Measurements from ENCODE around the gene ITGB7. TPM values are rescaled to one million over a fixed set of nuclear protein-coding genes. Genes with fewer than 3 reads are reported as not detected.

Gene ITGB7
- total and polyA plus RNA-seq, 9 of the 15 experiments (the other 6 are each of a cell fraction or from before 2014, with no cell fraction given): 0.06 to 2.0 (median 0.67) TPM

DNA sequence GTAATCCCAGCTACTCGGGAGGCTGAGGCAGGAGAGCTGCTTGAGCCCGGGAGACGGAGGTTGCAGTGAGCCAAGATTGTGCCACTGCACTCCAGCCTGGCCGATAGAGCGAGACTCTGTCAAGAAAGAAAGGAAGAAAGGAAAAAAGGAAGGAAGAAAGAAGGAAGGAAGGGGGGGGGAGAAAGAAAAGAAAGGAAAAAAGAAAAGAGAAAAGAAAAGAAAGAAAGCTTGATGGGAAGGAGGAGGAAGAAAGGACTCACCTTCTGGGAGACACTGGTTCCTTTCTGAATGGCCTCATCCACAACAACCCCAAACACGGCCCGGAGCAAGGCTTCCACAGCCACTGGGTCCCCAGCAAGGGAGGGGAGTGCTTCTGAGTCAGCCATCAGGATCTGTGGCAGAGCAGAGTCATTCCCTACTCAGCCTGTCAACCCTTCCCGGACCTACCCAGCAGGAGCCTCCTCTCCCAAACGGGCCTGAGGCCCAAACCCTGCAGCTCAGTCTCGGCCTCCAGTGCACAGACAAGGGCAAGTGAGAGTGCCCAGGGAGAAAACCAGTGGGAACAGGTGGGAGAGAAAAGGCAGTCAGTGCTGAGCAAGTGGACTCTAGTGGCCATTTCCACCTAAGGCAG is 33.9 kb downstream of the ITGB7 start:
- WGBS (ENCODE audit: insufficient coverage, low coverage, missing lambda C conversion rate): 61% methylated on average over 6 of the region's 10 CpGs
- Histone ChIP-seq H3K9me1 (ENCODE audit: control insufficient read depth, insufficient read depth, low read length) (no peaks in the 10 kb centered on the region), H3K27ac (ENCODE audit: extremely low read depth, low read depth, low read length) (no peak overlapping the region), H3K4me1 (replicated peaks in 1 of 2; ENCODE audit: control insufficient read depth in 2 of 2, insufficient read depth in 2 of 2, low read length in 2 of 2) (peaks cover 13 to 22% of the 10 kb centered on the region in 2 experiments), H3K36me3 (ENCODE audit: control insufficient read depth, insufficient read depth, low read length) (no peaks in the 10 kb centered on the region), H3K4me3 (no peak overlapping the region), H3K9ac (ENCODE audit: insufficient read depth in 1 of 2, low read depth in 2 of 2, low read length in 2 of 2) (peak overlapping the region in 1 of 2 experiments; percentile 81; a peak in 2 of 4 replicates), H2AFZ (ENCODE audit: low read depth, low read length) (no peak overlapping the region), H4K20me1 (replicated peaks; ENCODE audit: control insufficient read depth, insufficient read depth, low read length) (no peaks in the 10 kb centered on the region), H3K27me3 (ENCODE audit: control insufficient read depth in 2 of 2, insufficient read depth in 2 of 2, low read length in 2 of 2) (no peaks in the 10 kb centered on the region), H3K79me2 (ENCODE audit: control insufficient read depth, insufficient read depth, low read length) (no peaks in the 10 kb centered on the region), H3K4me2 (ENCODE audit: insufficient read depth, low read length) (no peak overlapping the region), H3K9me3 (replicated peaks; ENCODE audit: control insufficient read depth, insufficient read depth, low read depth, low read length) (no peaks in the 10 kb centered on the region)
- no peak for FAIRE-seq
- TF ChIP-seq, protein P1, sequence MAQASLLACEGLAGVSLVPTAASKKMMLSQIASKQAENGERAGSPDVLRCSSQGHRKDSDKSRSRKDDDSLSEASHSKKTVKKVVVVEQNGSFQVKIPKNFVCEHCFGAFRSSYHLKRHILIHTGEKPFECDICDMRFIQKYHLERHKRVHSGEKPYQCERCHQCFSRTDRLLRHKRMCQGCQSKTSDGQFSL (CRISPR knock-in tag; IDR thresholded peaks at IDR 0.05): no peak
- TF ChIP-seq, protein P1 (tag; IDR thresholded peaks at IDR 0.05): no peak
- TF ChIP-seq PYGO2 (tag; IDR thresholded peaks at IDR 0.05) (no peak), ZNF445 (CRISPR knock-in tag; IDR thresholded peaks at IDR 0.05; ENCODE audit: low read depth) (no peak), FOSL1 (tag; conservative IDR thresholded peaks at IDR 0.05) (0 out of 2 replicates have a peak, but pooled peaks have one; percentile 28), KLF1 (tag; IDR thresholded peaks at IDR 0.05) (no peak)
- ATAC-seq: no peak; the same call in 1 of the 3 replicates
- BruUV-seq (replicated peaks): no TSS peak
- CTCF ChIA-PET (ENCODE audit: low intra/inter-chr PET ratio): no interaction called here
- in situ Hi-C loops (cut with MboI) (no loop called here), intact Hi-C loops (cut with micrococcal nuclease) (no loop called here)
- POLR2A ChIA-PET: interaction anchor here (3.6 kb wide), 1 partner anchor 13 kb away, joined by 15 read pairs; no protein-coding TSS in a partner anchor
- DNase-seq (ENCODE audit: extremely low read depth in 1 of 4, low spot score in 3 of 4): peak in 1 of 4 experiments; percentile 5
